OCI-LY1 (cell line): ENCODE results near the gene OCRL.

ENCODE experiments used
- CTCF ChIP-seq: fragments of 200-600 bp; sonication (generic), shearing (Covaris generic); IDR thresholded peaks from 2 replicates; pipeline ENCODE4 v1.5.1; 2017; ENCODE audit warnings: mild to moderate bottlenecking, antibody characterized with exemption, low read length, moderate library complexity, mixed read lengths
- EZH2 ChIP-seq: fragments of 200-600 bp; sonication (generic), shearing (Covaris generic); IDR thresholded peaks from 2 replicates; pipeline ENCODE4 v1.8.0; 2017; ENCODE audit warnings: borderline replicate concordance, mixed run types, mild to moderate bottlenecking, antibody characterized with exemption, low read length, moderate library complexity, mixed read lengths

- TF ChIP-seq EZH2 (no peak), CTCF (no peak)
Observed at GRCh38 chrX:129565046-129565650, 25.1 kb downstream of the OCRL start.
